OCI-LY7 (cell line): ENCODE results near the gene HES7. TPM values are rescaled to one million over a fixed set of nuclear protein-coding genes. Genes with fewer than 3 reads are reported as not detected.

Experiments used
- BruUV-seq: library from RNA; stranded (reverse); fragments of 400-500 nt; replicated peaks from 2 replicates; lab custom pipeline; 2021; lab: Mats Ljungman, UMichigan
- CTCF ChIA-PET: fragments of 300-600 bp; sonication (Branson Sonifier 250); formaldehyde crosslinking; loops from one replicate; lab custom pipeline; 2022; ENCODE audit warnings: antibody characterized with exemption; ENCODE audit not compliant: unreplicated experiment; lab: Charles Lee
- POLR2A ChIA-PET: fragments of 300-600 bp; sonication (Branson Sonifier 250); formaldehyde crosslinking; loops from one replicate; lab custom pipeline; 2022; ENCODE audit warnings: antibody characterized with exemption; lab: Charles Lee
- DNase-seq: peaks from one replicate; pipeline ENCODE4 v3.0.0-alpha.2; 2015; ENCODE audit warnings: low spot score
- H2AFZ ChIP-seq: fragments of 200-600 bp; sonication (generic), shearing (Covaris generic); 2 replicates; pipeline ENCODE4 v1.6.1; 2014; ENCODE audit warnings: mild to moderate bottlenecking, antibody characterized with exemption, low read length, moderate library complexity
- H3K27ac ChIP-seq: fragments of 200-600 bp; sonication (generic); 2 replicates; pipeline ENCODE4 v1.5.1; 2014; ENCODE audit warnings: mixed run types, low read depth, mild to moderate bottlenecking, moderate library complexity, low read length, inconsistent platforms; ENCODE audit not compliant: poor library complexity, severe bottlenecking
- H3K36me3 ChIP-seq: fragments of 200-600 bp; sonication (generic); 2 replicates; pipeline ENCODE4 v1.6.1; 2014; ENCODE audit warnings: mild to moderate bottlenecking, antibody characterized with exemption, low read length, moderate library complexity, mixed read lengths; ENCODE audit not compliant: insufficient read depth
- H3K4me1 ChIP-seq: fragments of 200-600 bp; sonication (generic); 2 replicates; pipeline ENCODE4 v1.5.1; 2014; ENCODE audit warnings: mild to moderate bottlenecking, low read length; ENCODE audit not compliant: insufficient read depth, poor library complexity, severe bottlenecking
- H3K4me2 ChIP-seq: fragments of 200-600 bp; sonication (generic); 2 replicates; pipeline ENCODE4 v1.6.1; 2014; ENCODE audit warnings: mild to moderate bottlenecking, low read length
- H3K4me3 ChIP-seq: fragments of 200-600 bp; sonication (generic); 2 replicates; pipeline ENCODE4 v1.5.1; 2014; ENCODE audit warnings: mild to moderate bottlenecking, low read depth, low read length; ENCODE audit not compliant: poor library complexity, severe bottlenecking
- H3K79me2 ChIP-seq: fragments of 200-600 bp; sonication (generic); 2 replicates; pipeline ENCODE4 v1.6.1; 2016; ENCODE audit warnings: low read depth, mild to moderate bottlenecking, low read length, moderate library complexity, mixed read lengths; ENCODE audit not compliant: insufficient read depth
- H3K9me2 ChIP-seq: fragments of 200-600 bp; sonication (generic); 2 replicates; pipeline ENCODE4 v1.6.1; 2016; ENCODE audit warnings: mild to moderate bottlenecking, low read length, mixed read lengths; ENCODE audit not compliant: insufficient read depth
- H3K9me3 ChIP-seq: fragments of 200-600 bp; sonication (generic); 2 replicates; pipeline ENCODE4 v1.6.1; 2014; ENCODE audit warnings: mild to moderate bottlenecking, mixed run types, low read length, mixed read lengths
- H4K20me1 ChIP-seq: fragments of 200-600 bp; sonication (generic); 2 replicates; pipeline ENCODE4 v1.6.1; 2014; ENCODE audit warnings: mild to moderate bottlenecking, antibody characterized with exemption, low read length, moderate library complexity, mixed read lengths; ENCODE audit not compliant: insufficient read depth
- CTCF ChIP-seq: fragments of 200-600 bp; sonication (generic); conservative IDR thresholded peaks from 2 replicates; pipeline ENCODE4 v1.5.1; 2014; ENCODE audit warnings: mild to moderate bottlenecking, antibody characterized with exemption, low read length, moderate library complexity, mixed read lengths
- EZH2phosphoT487 ChIP-seq: fragments of 200-600 bp; sonication (generic); IDR thresholded peaks from 2 replicates; pipeline ENCODE4 v1.6.1; 2018; ENCODE audit warnings: low read depth, borderline replicate concordance, mild to moderate bottlenecking, mixed run types, antibody characterized with exemption, low read length, moderate library complexity, mixed read lengths
- intact Hi-C: fragments of 100-400 bp; cut with micrococcal nuclease; formaldehyde crosslinking; loops from one replicate; pipeline ENCODE4 v1.10.0; 2022; ENCODE audit not compliant: unreplicated experiment
- total RNA-seq, 2 experiments: library from RNA; depleted of rRNA in 1 of 2; stranded (reverse); fragments of >200 nt in 1 of 2; shearing (Covaris generic) in 1 of 2; gene quantifications; 2 replicates each; pipeline ENCODE4 v1.2.3, GENCODE V29; 2014 to 2022

The HES7 gene
- total RNA-seq, 2 experiments from 2014 or later, result 0.44 to 5.8 TPM

DNA sequence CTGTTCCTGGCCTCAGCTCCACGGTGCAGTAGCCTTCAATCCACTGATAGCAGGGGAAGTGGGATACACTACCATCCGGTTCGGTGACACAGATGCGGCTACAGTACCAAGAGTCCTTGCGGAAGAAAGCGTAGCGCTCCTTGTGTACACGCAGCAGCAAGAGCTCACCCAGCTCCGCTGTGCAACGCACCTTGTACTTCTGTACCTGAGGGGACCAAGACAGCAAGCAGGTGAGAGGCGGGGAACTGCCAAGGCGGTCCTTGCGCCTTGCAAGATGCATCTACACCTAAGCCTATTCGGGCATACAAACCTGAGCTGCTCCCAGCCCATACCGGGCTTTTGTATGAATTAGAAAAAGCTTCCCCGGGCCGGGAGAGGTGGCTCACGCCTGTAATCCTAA, 7.1 kb downstream of the HES7 start:
- Histone ChIP-seq H3K4me3 (no peak overlapping the region), H3K4me2 (no peak overlapping the region), H3K9me2 (no peaks in the 10 kb centered on the region), H3K36me3 (no peaks in the 10 kb centered on the region), H3K9me3 (no peaks in the 10 kb centered on the region), H3K4me1 (peaks cover 21% of the 10 kb centered on the region), H3K27ac (no peak overlapping the region), H2AFZ (no peak overlapping the region), H4K20me1 (no peaks in the 10 kb centered on the region), H3K79me2 (no peaks in the 10 kb centered on the region)
- DNase-seq, result no peak
- BruUV-seq, result no TSS peak
- CTCF ChIA-PET, result interaction anchor here (1.2 kb wide), 1 partner anchor 43 kb away, joined by 4 read pairs; no protein-coding TSS in a partner anchor
- intact Hi-C loops, result loop anchor here (5.0 kb wide), 1 partner anchor 229 kb away; the partner anchor contains the start of gene CHD3
- POLR2A ChIA-PET, result interaction anchor here (0.6 to 0.7 kb wide), 2 partner anchors 18 to 47 kb away, joined by 3 to 6 read pairs; no protein-coding TSS in a partner anchor
- TF ChIP-seq EZH2phosphoT487 (no peak), CTCF (no peak)

GRCh38 chr17:8110907-8111306, 13.0 kb downstream of the HES7 start:
- H3K9me3 ChIP-seq, result no peaks in the 10 kb centered on the region
- H3K36me3 ChIP-seq, result no peaks in the 10 kb centered on the region
- peaks cover 11% of the 10 kb centered on the region for H3K4me1 ChIP-seq
- H3K4me2 ChIP-seq, result no peak overlapping the region
- no peak overlapping the region for H3K4me3 ChIP-seq
- H4K20me1 ChIP-seq, result no peaks in the 10 kb centered on the region
- no peak overlapping the region for H2AFZ ChIP-seq
- ChIA-PET POLR2A (interaction anchor here (1.4 kb wide), 1 partner anchor 20 kb away, joined by 6 read pairs; no protein-coding TSS in a partner anchor), CTCF (interaction anchor here (0.8 to 2.4 kb wide), 4 partner anchors 8 to 53 kb away, joined by 3 to 7 read pairs (median 6); no protein-coding TSS in a partner anchor)
- no peak for TF ChIP-seq CTCF
- no peak for TF ChIP-seq EZH2phosphoT487
- intact Hi-C loops, result loop anchor here (1.0 to 2.0 kb wide), 3 partner anchors 16 to 51 kb away; no protein-coding TSS in a partner anchor
- no peaks in the 10 kb centered on the region for H3K9me2 ChIP-seq
- no peak overlapping the region for H3K27ac ChIP-seq
- no TSS peak for BruUV-seq
- DNase-seq, result no peak
- no peaks in the 10 kb centered on the region for H3K79me2 ChIP-seq

GRCh38 chr17:8110456-8110804, 13.5 kb downstream of the HES7 start:
- ChIA-PET POLR2A (interaction anchor here (1.4 kb wide), 1 partner anchor 20 kb away, joined by 6 read pairs; no protein-coding TSS in a partner anchor), CTCF (interaction anchor here (0.8 to 2.4 kb wide), 5 partner anchors 9 to 52 kb away, joined by 3 to 7 read pairs (median 4); no protein-coding TSS in a partner anchor)
- H3K79me2 ChIP-seq, result no peaks in the 10 kb centered on the region
- H3K4me3 ChIP-seq, result peak overlapping the region; percentile 63
- H3K27ac ChIP-seq, result no peak overlapping the region
- no peak overlapping the region; the same call in 1 of the 2 replicates for H2AFZ ChIP-seq
- intact Hi-C loops, result loop anchor here (1.0 to 2.0 kb wide), 3 partner anchors 16 to 50 kb away; no protein-coding TSS in a partner anchor
- peaks cover 12% of the 10 kb centered on the region for H3K4me1 ChIP-seq
- no peaks in the 10 kb centered on the region for H4K20me1 ChIP-seq
- BruUV-seq, result no TSS peak
- no peaks in the 10 kb centered on the region for H3K9me2 ChIP-seq
- DNase-seq, result no peak
- TF ChIP-seq EZH2phosphoT487 (no peak), CTCF (peak; percentile 51; the same call in 1 of the 2 replicates)
- H3K4me2 ChIP-seq, result peak overlapping the region; percentile 86; the same call in 1 of the 2 replicates
- H3K36me3 ChIP-seq, result no peaks in the 10 kb centered on the region
- no peaks in the 10 kb centered on the region for H3K9me3 ChIP-seq
